Osteocyte (in vitro differentiated cells): ENCODE measurements around the gene IGDCC3. TPM values are rescaled to one million over a fixed set of nuclear protein-coding genes. Genes with fewer than 3 reads are reported as not detected.

Experiments used
- DNase-seq: peaks from one replicate; pipeline ENCODE4 v3.0.0; 2021; ENCODE audit warnings: mixed read lengths; ENCODE audit not compliant: unreplicated experiment; ENCODE audit errors: extremely low spot score
- H3K27ac Mint-ChIP-seq: one replicate; pipeline ENCODE4 v1.8.0; 2021; ENCODE audit warnings: mild to moderate bottlenecking, mixed read lengths; ENCODE audit not compliant: unreplicated experiment
- H3K27me3 Mint-ChIP-seq: one replicate; pipeline ENCODE4 v1.8.0; 2021; ENCODE audit warnings: mixed read lengths; ENCODE audit not compliant: unreplicated experiment
- H3K36me3 Mint-ChIP-seq: one replicate; pipeline ENCODE4 v1.8.0; 2021; ENCODE audit warnings: mixed read lengths; ENCODE audit not compliant: unreplicated experiment
- H3K4me1 Mint-ChIP-seq: one replicate; pipeline ENCODE4 v1.8.0; 2021; ENCODE audit warnings: mixed read lengths; ENCODE audit not compliant: unreplicated experiment
- H3K4me3 Mint-ChIP-seq: one replicate; pipeline ENCODE4 v1.8.0; 2021; ENCODE audit warnings: mild to moderate bottlenecking, moderate library complexity, mixed read lengths; ENCODE audit not compliant: unreplicated experiment
- H3K9me3 Mint-ChIP-seq: one replicate; pipeline ENCODE4 v1.8.0; 2021; ENCODE audit warnings: mixed read lengths; ENCODE audit not compliant: unreplicated experiment
- CTCF ChIP-seq: fragments of 200-600 bp; sonication (generic); IDR thresholded peaks from 2 replicates; pipeline ENCODE4 v1.5.0; 2021; ENCODE audit warnings: antibody characterized with exemption, mild to moderate bottlenecking, moderate library complexity
- total RNA-seq: library from RNA; stranded (reverse); gene quantifications from 2 replicates; pipeline ENCODE4 v1.2.1, GENCODE V29; 2021

Gene IGDCC3
- total RNA-seq, 1 donor from 2014 or later = 0.48 TPM

GRCh38 chr15:65384505-65384894 is 6.7 kb upstream of the IGDCC3 start:
- no peak for DNase-seq
- Mint-ChIP-seq H3K36me3 (peaks cover 25% of the 10 kb centered on the region), H3K4me1 (peaks cover 19% of the 10 kb centered on the region), H3K9me3 (no peaks in the 10 kb centered on the region), H3K27me3 (no peaks in the 10 kb centered on the region), H3K27ac (no peak overlapping the region), H3K4me3 (no peak overlapping the region)
- TF ChIP-seq CTCF = no peak

- Mint-ChIP-seq H3K9me3 (no peaks in the 10 kb centered on the region), H3K27me3 (no peaks in the 10 kb centered on the region), H3K4me3 (no peak overlapping the region), H3K27ac (no peak overlapping the region), H3K4me1 (peaks cover 19% of the 10 kb centered on the region), H3K36me3 (peaks cover 25% of the 10 kb centered on the region)
- DNase-seq = no peak
- no peak for TF ChIP-seq CTCF
Observed at GRCh38 chr15:65383991-65384390, 6.2 kb upstream of the IGDCC3 start.

- Mint-ChIP-seq H3K4me1 (peaks cover 22% of the 10 kb centered on the region), H3K36me3 (peaks cover 25% of the 10 kb centered on the region), H3K4me3 (no peak overlapping the region), H3K27ac (no peak overlapping the region), H3K27me3 (peaks cover 2% of the 10 kb centered on the region), H3K9me3 (no peaks in the 10 kb centered on the region)
- no peak for DNase-seq
- TF ChIP-seq CTCF = no peak
Observed at GRCh38 chr15:65383456-65383855, 5.7 kb upstream of the IGDCC3 start.

GRCh38 chr15:65382921-65383320 is 5.1 kb upstream of the IGDCC3 start:
- peaks cover 25% of the 10 kb centered on the region for H3K4me1 Mint-ChIP-seq
- DNase-seq = no peak
- H3K27ac Mint-ChIP-seq = no peak overlapping the region
- H3K27me3 Mint-ChIP-seq = peaks cover 3% of the 10 kb centered on the region
- peaks cover 25% of the 10 kb centered on the region for H3K36me3 Mint-ChIP-seq
- H3K9me3 Mint-ChIP-seq = no peaks in the 10 kb centered on the region
- no peak for TF ChIP-seq CTCF
- no peak overlapping the region for H3K4me3 Mint-ChIP-seq

GRCh38 chr15:65382146-65382491 is 4.3 kb upstream of the IGDCC3 start:
- Mint-ChIP-seq H3K27me3 (peaks cover 3% of the 10 kb centered on the region), H3K4me1 (peaks cover 26% of the 10 kb centered on the region), H3K27ac (no peak overlapping the region), H3K36me3 (peaks cover 25% of the 10 kb centered on the region), H3K4me3 (no peak overlapping the region), H3K9me3 (no peaks in the 10 kb centered on the region)
- no peak for TF ChIP-seq CTCF
- no peak for DNase-seq
